ENCODE results near the gene OR5K1.
A peak's percentile ranks its signal among the peaks of the same experiment; 100 is the strongest.

DNA sequence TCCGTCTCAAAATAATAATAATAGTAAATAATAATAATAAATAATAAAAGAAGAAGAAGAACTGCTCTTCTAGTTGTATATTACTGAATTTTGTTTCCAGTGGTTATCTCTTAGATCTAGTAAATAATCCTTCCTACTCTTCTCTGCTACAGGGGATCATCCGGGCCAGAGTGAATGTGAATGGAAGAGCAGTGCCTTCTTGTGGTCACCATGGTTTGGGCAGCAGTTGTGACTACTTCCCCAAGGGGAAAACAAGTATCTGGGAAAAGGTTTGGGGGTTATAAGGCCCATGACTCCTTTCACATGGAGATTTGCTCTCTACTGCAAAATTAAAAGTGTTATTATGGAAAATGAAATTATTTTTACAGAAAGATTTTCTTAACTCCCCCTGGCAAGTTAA lies 5.5 kb upstream of the OR5K1 start:
- TF ChIP-seq SIN3A (IDR thresholded peaks at IDR 0.05; ENCODE audit: borderline replicate concordance, insufficient read depth, low read depth, low read length) = no peak
- TF ChIP-seq, protein P1, sequence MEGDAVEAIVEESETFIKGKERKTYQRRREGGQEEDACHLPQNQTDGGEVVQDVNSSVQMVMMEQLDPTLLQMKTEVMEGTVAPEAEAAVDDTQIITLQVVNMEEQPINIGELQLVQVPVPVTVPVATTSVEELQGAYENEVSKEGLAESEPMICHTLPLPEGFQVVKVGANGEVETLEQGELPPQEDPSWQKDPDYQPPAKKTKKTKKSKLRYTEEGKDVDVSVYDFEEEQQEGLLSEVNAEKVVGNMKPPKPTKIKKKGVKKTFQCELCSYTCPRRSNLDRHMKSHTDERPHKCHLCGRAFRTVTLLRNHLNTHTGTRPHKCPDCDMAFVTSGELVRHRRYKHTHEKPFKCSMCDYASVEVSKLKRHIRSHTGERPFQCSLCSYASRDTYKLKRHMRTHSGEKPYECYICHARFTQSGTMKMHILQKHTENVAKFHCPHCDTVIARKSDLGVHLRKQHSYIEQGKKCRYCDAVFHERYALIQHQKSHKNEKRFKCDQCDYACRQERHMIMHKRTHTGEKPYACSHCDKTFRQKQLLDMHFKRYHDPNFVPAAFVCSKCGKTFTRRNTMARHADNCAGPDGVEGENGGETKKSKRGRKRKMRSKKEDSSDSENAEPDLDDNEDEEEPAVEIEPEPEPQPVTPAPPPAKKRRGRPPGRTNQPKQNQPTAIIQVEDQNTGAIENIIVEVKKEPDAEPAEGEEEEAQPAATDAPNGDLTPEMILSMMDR (IDR thresholded peaks at IDR 0.05) = peak; percentile 9; the same call in 1 of the 2 replicates
- TF ChIP-seq, protein P2, sequence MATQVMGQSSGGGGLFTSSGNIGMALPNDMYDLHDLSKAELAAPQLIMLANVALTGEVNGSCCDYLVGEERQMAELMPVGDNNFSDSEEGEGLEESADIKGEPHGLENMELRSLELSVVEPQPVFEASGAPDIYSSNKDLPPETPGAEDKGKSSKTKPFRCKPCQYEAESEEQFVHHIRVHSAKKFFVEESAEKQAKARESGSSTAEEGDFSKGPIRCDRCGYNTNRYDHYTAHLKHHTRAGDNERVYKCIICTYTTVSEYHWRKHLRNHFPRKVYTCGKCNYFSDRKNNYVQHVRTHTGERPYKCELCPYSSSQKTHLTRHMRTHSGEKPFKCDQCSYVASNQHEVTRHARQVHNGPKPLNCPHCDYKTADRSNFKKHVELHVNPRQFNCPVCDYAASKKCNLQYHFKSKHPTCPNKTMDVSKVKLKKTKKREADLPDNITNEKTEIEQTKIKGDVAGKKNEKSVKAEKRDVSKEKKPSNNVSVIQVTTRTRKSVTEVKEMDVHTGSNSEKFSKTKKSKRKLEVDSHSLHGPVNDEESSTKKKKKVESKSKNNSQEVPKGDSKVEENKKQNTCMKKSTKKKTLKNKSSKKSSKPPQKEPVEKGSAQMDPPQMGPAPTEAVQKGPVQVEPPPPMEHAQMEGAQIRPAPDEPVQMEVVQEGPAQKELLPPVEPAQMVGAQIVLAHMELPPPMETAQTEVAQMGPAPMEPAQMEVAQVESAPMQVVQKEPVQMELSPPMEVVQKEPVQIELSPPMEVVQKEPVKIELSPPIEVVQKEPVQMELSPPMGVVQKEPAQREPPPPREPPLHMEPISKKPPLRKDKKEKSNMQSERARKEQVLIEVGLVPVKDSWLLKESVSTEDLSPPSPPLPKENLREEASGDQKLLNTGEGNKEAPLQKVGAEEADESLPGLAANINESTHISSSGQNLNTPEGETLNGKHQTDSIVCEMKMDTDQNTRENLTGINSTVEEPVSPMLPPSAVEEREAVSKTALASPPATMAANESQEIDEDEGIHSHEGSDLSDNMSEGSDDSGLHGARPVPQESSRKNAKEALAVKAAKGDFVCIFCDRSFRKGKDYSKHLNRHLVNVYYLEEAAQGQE (IDR thresholded peaks at IDR 0.05; ENCODE audit: insufficient read depth in 1 of 2, low read depth in 2 of 2, low read length in 1 of 2) = no peak
- TF ChIP-seq POLR2AphosphoS5 (IDR thresholded peaks at IDR 0.05; ENCODE audit: low read depth, low read length) = no peak

All from Panc1 (cell line).